IMR-90 (cell line): ENCODE results near the gene ADAM17. TPM values are rescaled to one million over a fixed set of nuclear protein-coding genes. Genes with fewer than 3 reads are reported as not detected.

Experiments
- ATAC-seq: fragments of 200-7000 bp; cut with Tn5 transposase; 2 replicates; pipeline ENCODE4 v1.9.1; 2020; ENCODE audit warnings: low read depth, mild to moderate bottlenecking, moderate library complexity
- BruUV-seq: library from RNA; stranded (reverse); fragments of 400-500 nt; replicated peaks from 2 replicates; lab custom pipeline; 2021; lab: Mats Ljungman, UMichigan
- CTCF ChIA-PET: fragments of 300-600 bp; formaldehyde crosslinking; extraction: SDS; loops from one replicate; lab custom pipeline; 2021; ENCODE audit warnings: antibody characterized with exemption; lab: Yijun Ruan, JAX
- POLR2A ChIA-PET: fragments of 300-600 bp; sonication (Branson Sonifier 250); formaldehyde crosslinking; loops from one replicate; lab custom pipeline; 2022; ENCODE audit warnings: antibody characterized with exemption; ENCODE audit not compliant: unreplicated experiment; lab: Charles Lee
- DNase-seq: peaks from one replicate; pipeline ENCODE4 v3.0.0; 2013
- H2AFZ ChIP-seq: replicated peaks from 2 replicates; pipeline ENCODE3; 2013; ENCODE audit warnings: low read length, mild to moderate bottlenecking; ENCODE audit not compliant: poor library complexity
- H2AK5ac ChIP-seq: 2 replicates; pipeline ENCODE4 v1.6.1; 2013; ENCODE audit warnings: low read depth, low read length, inconsistent platforms
- H2AK9ac ChIP-seq: replicated peaks from 2 replicates; pipeline ENCODE3; 2013; ENCODE audit warnings: mild to moderate bottlenecking, low read depth, low read length, moderate library complexity; ENCODE audit not compliant: poor library complexity
- H2BK120ac ChIP-seq: 2 replicates; pipeline ENCODE4 v1.6.1; 2013; ENCODE audit warnings: low read depth, low read length, inconsistent platforms
- H2BK15ac ChIP-seq: 3 replicates; pipeline ENCODE4 v1.6.1; 2013; ENCODE audit warnings: low read depth, low read length, inconsistent platforms
- H2BK20ac ChIP-seq: 2 replicates; pipeline ENCODE4 v1.6.1; 2013; ENCODE audit warnings: low read depth, mild to moderate bottlenecking, inconsistent platforms, low read length, moderate library complexity
- H2BK5ac ChIP-seq: 2 replicates; pipeline ENCODE4 v1.6.1; 2013; ENCODE audit warnings: mild to moderate bottlenecking, low read depth, low read length, inconsistent platforms; ENCODE audit not compliant: poor library complexity, severe bottlenecking
- H3K14ac ChIP-seq: replicated peaks from 2 replicates; pipeline ENCODE4 v1.6.1; 2013; ENCODE audit warnings: low read depth, low read length, inconsistent platforms
- H3K18ac ChIP-seq: 2 replicates; pipeline ENCODE4 v1.6.1; 2013; ENCODE audit warnings: low read depth, low read length, control low read depth
- H3K23ac ChIP-seq: 2 replicates; pipeline ENCODE4 v1.6.1; 2013; ENCODE audit warnings: low read depth, low read length, inconsistent platforms
- H3K27ac ChIP-seq: 2 replicates; pipeline ENCODE4 v1.5.1; 2013; ENCODE audit warnings: mild to moderate bottlenecking, control low read depth, low read length; ENCODE audit not compliant: insufficient read depth
- H3K27me3 ChIP-seq: 2 replicates; pipeline ENCODE4 v1.6.1; 2013; ENCODE audit warnings: low read length; ENCODE audit not compliant: control insufficient read depth, insufficient read depth
- H3K36me3 ChIP-seq: 2 replicates; pipeline ENCODE4 v1.6.1; 2013; ENCODE audit warnings: low read length, mixed read lengths; ENCODE audit not compliant: control insufficient read depth, insufficient read depth
- H3K4ac ChIP-seq: 2 replicates; pipeline ENCODE4 v1.6.1; 2013; ENCODE audit warnings: low read depth, low read length, inconsistent platforms
- H3K4me1 ChIP-seq: 2 replicates; pipeline ENCODE4 v1.6.1; 2013; ENCODE audit warnings: low read length, mixed read lengths; ENCODE audit not compliant: control insufficient read depth, insufficient read depth
- H3K4me2 ChIP-seq: 2 replicates; pipeline ENCODE4 v1.6.1; 2013; ENCODE audit warnings: low read depth, mild to moderate bottlenecking, control low read depth, low read length, moderate library complexity
- H3K4me3 ChIP-seq: 2 replicates; pipeline ENCODE4 v1.5.1; 2013; ENCODE audit warnings: low read depth, mild to moderate bottlenecking, control low read depth, low read length, moderate library complexity; ENCODE audit not compliant: insufficient read depth
- H3K56ac ChIP-seq: 2 replicates; pipeline ENCODE4 v1.6.1; 2013; ENCODE audit warnings: low read length, inconsistent platforms; ENCODE audit not compliant: insufficient read depth; ENCODE audit errors: extremely low read depth
- H3K79me1 ChIP-seq, 2 experiments: 2 replicates each; pipeline ENCODE4 v1.6.1; 2013; ENCODE audit warnings: low read length in 2 of 2, inconsistent platforms in 1 of 2, low read depth in 1 of 2
- H3K9ac ChIP-seq: 2 replicates; pipeline ENCODE4 v1.6.1; 2013; ENCODE audit warnings: low read depth, low read length, control low read depth
- H3K9me1 ChIP-seq: 2 replicates; pipeline ENCODE4 v1.6.1; 2013; ENCODE audit warnings: low read length, inconsistent platforms; ENCODE audit not compliant: insufficient read depth
- H3K9me3 ChIP-seq: 2 replicates; pipeline ENCODE4 v1.6.1; 2013; ENCODE audit warnings: low read length; ENCODE audit not compliant: control insufficient read depth, insufficient read depth
- H4K20me1 ChIP-seq: 2 replicates; pipeline ENCODE4 v1.6.1; 2013; ENCODE audit warnings: low read length, inconsistent platforms; ENCODE audit not compliant: insufficient read depth
- H4K5ac ChIP-seq: 2 replicates; pipeline ENCODE4 v1.6.1; 2013; ENCODE audit warnings: mild to moderate bottlenecking, low read depth, low read length, control low read depth
- H4K8ac ChIP-seq, 2 experiments: 2 replicates each; pipeline ENCODE4 v1.6.1; 2013; ENCODE audit warnings: low read depth in 2 of 2, low read length in 2 of 2, control low read depth in 1 of 2, inconsistent platforms in 1 of 2
- H4K91ac ChIP-seq: 2 replicates; pipeline ENCODE4 v1.6.1; 2013; ENCODE audit warnings: low read depth, low read length, inconsistent platforms; ENCODE audit not compliant: insufficient read depth
- BHLHE40 ChIP-seq: fragments of 150-350 bp; IDR thresholded peaks from 2 replicates; pipeline ENCODE4 v1.6.1; 2016; ENCODE audit warnings: mild to moderate bottlenecking, low read depth, low read length
- CHD1 ChIP-seq: IDR thresholded peaks from 2 replicates; pipeline ENCODE4 v1.6.1; 2012; ENCODE audit warnings: low read depth, low read length, improper control_type of control experiment
- FOS ChIP-seq: fragments of 150-350 bp; IDR thresholded peaks from 2 replicates; pipeline ENCODE4 v1.6.1; 2016; ENCODE audit warnings: low read depth, low read length
- MAFK ChIP-seq: IDR thresholded peaks from 2 replicates; pipeline ENCODE4 v1.6.1; 2012; ENCODE audit warnings: low read depth, low read length, improper control_type of control experiment
- SMC3 ChIP-seq: fragments of 150-350 bp; IDR thresholded peaks from 2 replicates; pipeline ENCODE4 v1.6.1; 2016; ENCODE audit warnings: low read depth, mild to moderate bottlenecking, antibody characterized with exemption, low read length, moderate library complexity
- WGBS, 2 experiments: methylation state at CpG; one replicate each; pipeline versions ENCODE4 v1.1.5 to v1.1.7; 2013; ENCODE audit warnings: missing lambda C conversion rate in 2 of 2; ENCODE audit not compliant: insufficient read length in 1 of 2; ENCODE audit errors: extremely low coverage in 2 of 2; 5-methylcytosine and 5-hydroxymethylcytosine counted together
- dilution Hi-C: fragments of 300-500 bp; cut with HindIII; formaldehyde crosslinking; loops from one replicate; pipeline ENCODE4 v1.14.3; 2018; ENCODE audit warnings: low sequenced_read_pairs; ENCODE audit not compliant: unreplicated experiment
- in situ Hi-C: fragments of 300-500 bp; cut with MboI; formaldehyde crosslinking; loops from 3 replicates; pipeline ENCODE4 v1.14.3; 2019; ENCODE audit warnings: low sequenced_read_pairs, inconsistent platforms, mixed read lengths
- intact Hi-C: fragments of 100-400 bp; cut with micrococcal nuclease; formaldehyde crosslinking; loops from 2 replicates; pipeline ENCODE4 v1.10.0; 2022
- polyA plus RNA-seq, 3 experiments: library from polyadenylated mRNA; depleted of rRNA; stranded (reverse); fragments of >200 nt; gene quantifications; 2 replicates each; pipeline ENCODE4 v1.2.3, GENCODE V29; 2012; ENCODE audit warnings: low replicate concordance in 1 of 3
- total RNA-seq: library from RNA; depleted of rRNA; stranded (reverse); fragments of >200 nt; gene quantifications from 2 replicates; pipeline ENCODE4 v1.2.3, GENCODE V29; 2012

The ADAM17 gene
- total and polyA plus RNA-seq, 2 of the 4 experiments (the other 2 are of a cell fraction): 9.6 to 34.4 TPM

DNA sequence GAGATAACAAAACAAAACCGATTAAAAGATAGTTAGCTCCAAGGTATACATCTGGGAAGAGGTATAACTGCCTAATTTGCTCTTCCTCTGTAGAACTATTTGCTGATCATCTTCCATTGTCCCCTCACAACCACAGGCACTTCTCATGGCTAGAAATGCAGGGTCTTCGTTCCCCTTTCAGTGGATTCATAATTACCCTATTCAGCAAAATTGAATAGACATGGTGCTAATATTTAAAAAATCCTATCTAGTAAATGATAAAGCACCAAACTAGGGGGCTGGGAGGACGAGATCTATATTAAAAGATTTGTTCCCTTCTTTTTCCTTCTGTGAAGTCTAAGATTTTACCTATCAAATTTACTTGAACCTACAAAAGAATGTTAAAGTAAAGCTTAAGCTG lies 30.8 kb upstream of the ADAM17 start:
- Histone ChIP-seq H2BK120ac (no peak overlapping the region), H3K9me3 (no peaks in the 10 kb centered on the region), H3K4me2 (no peak overlapping the region), H4K8ac (no peak overlapping the region), H3K56ac (no peak overlapping the region), H2AK9ac (no peak overlapping the region), H4K91ac (no peak overlapping the region), H3K18ac (no peak overlapping the region), H3K4ac (no peak overlapping the region), H3K14ac (no peak overlapping the region), H2AK5ac (no peak overlapping the region), H2BK15ac (no peak overlapping the region), H2BK20ac (no peak overlapping the region), H2BK5ac (no peak overlapping the region), H4K5ac (no peak overlapping the region), H4K20me1 (peaks cover 39% of the 10 kb centered on the region), H2AFZ (no peak overlapping the region), H3K27ac (no peak overlapping the region), H3K79me1 (peaks cover 27 to 42% of the 10 kb centered on the region in 2 experiments), H3K4me1 (peaks cover 4% of the 10 kb centered on the region), H3K23ac (no peak overlapping the region), H3K9ac (no peak overlapping the region), H3K27me3 (no peaks in the 10 kb centered on the region), H3K4me3 (no peak overlapping the region), H3K36me3 (peaks cover 30% of the 10 kb centered on the region), H3K9me1 (peaks cover 8% of the 10 kb centered on the region)
- DNase-seq (no peak), ATAC-seq (no peak)
- POLR2A ChIA-PET: no interaction called here
- BruUV-seq: no TSS peak
- in situ Hi-C loops (no loop called here), dilution Hi-C loops (no loop called here), intact Hi-C loops (no loop called here)
- WGBS, 2 experiments: no CpG with 5 or more reads among the region's 3 CpGs
- CTCF ChIA-PET: no interaction called here
- TF ChIP-seq BHLHE40 (no peak), FOS (no peak), SMC3 (no peak), CHD1 (no peak), MAFK (peak; percentile 50; the same call in 1 of the 2 replicates)
